OCI-LY7 (cell line): Measurements from ENCODE around the gene SOWAHA. TPM values are rescaled to one million over a fixed set of nuclear protein-coding genes. Genes with fewer than 3 reads are reported as not detected.

Experiments used
- BruUV-seq: library from RNA; stranded (reverse); fragments of 400-500 nt; replicated peaks from 2 replicates; lab custom pipeline; 2021; lab: Mats Ljungman, UMichigan
- CTCF ChIA-PET: fragments of 300-600 bp; sonication (Branson Sonifier 250); formaldehyde crosslinking; loops from one replicate; lab custom pipeline; 2022; ENCODE audit warnings: antibody characterized with exemption; ENCODE audit not compliant: unreplicated experiment; lab: Charles Lee
- POLR2A ChIA-PET: fragments of 300-600 bp; sonication (Branson Sonifier 250); formaldehyde crosslinking; loops from one replicate; lab custom pipeline; 2022; ENCODE audit warnings: antibody characterized with exemption; lab: Charles Lee
- DNase-seq: peaks from one replicate; pipeline ENCODE4 v3.0.0-alpha.2; 2015; ENCODE audit warnings: low spot score
- H2AFZ ChIP-seq: fragments of 200-600 bp; sonication (generic), shearing (Covaris generic); 2 replicates; pipeline ENCODE4 v1.6.1; 2014; ENCODE audit warnings: mild to moderate bottlenecking, antibody characterized with exemption, low read length, moderate library complexity
- H3K27ac ChIP-seq: fragments of 200-600 bp; sonication (generic); 2 replicates; pipeline ENCODE4 v1.5.1; 2014; ENCODE audit warnings: mixed run types, low read depth, mild to moderate bottlenecking, moderate library complexity, low read length, inconsistent platforms; ENCODE audit not compliant: poor library complexity, severe bottlenecking
- H3K36me3 ChIP-seq: fragments of 200-600 bp; sonication (generic); 2 replicates; pipeline ENCODE4 v1.6.1; 2014; ENCODE audit warnings: mild to moderate bottlenecking, antibody characterized with exemption, low read length, moderate library complexity, mixed read lengths; ENCODE audit not compliant: insufficient read depth
- H3K4me1 ChIP-seq: fragments of 200-600 bp; sonication (generic); 2 replicates; pipeline ENCODE4 v1.5.1; 2014; ENCODE audit warnings: mild to moderate bottlenecking, low read length; ENCODE audit not compliant: insufficient read depth, poor library complexity, severe bottlenecking
- H3K4me2 ChIP-seq: fragments of 200-600 bp; sonication (generic); 2 replicates; pipeline ENCODE4 v1.6.1; 2014; ENCODE audit warnings: mild to moderate bottlenecking, low read length
- H3K4me3 ChIP-seq: fragments of 200-600 bp; sonication (generic); 2 replicates; pipeline ENCODE4 v1.5.1; 2014; ENCODE audit warnings: mild to moderate bottlenecking, low read depth, low read length; ENCODE audit not compliant: poor library complexity, severe bottlenecking
- H3K79me2 ChIP-seq: fragments of 200-600 bp; sonication (generic); 2 replicates; pipeline ENCODE4 v1.6.1; 2016; ENCODE audit warnings: low read depth, mild to moderate bottlenecking, low read length, moderate library complexity, mixed read lengths; ENCODE audit not compliant: insufficient read depth
- H3K9me2 ChIP-seq: fragments of 200-600 bp; sonication (generic); 2 replicates; pipeline ENCODE4 v1.6.1; 2016; ENCODE audit warnings: mild to moderate bottlenecking, low read length, mixed read lengths; ENCODE audit not compliant: insufficient read depth
- H3K9me3 ChIP-seq: fragments of 200-600 bp; sonication (generic); 2 replicates; pipeline ENCODE4 v1.6.1; 2014; ENCODE audit warnings: mild to moderate bottlenecking, mixed run types, low read length, mixed read lengths
- H4K20me1 ChIP-seq: fragments of 200-600 bp; sonication (generic); 2 replicates; pipeline ENCODE4 v1.6.1; 2014; ENCODE audit warnings: mild to moderate bottlenecking, antibody characterized with exemption, low read length, moderate library complexity, mixed read lengths; ENCODE audit not compliant: insufficient read depth
- CTCF ChIP-seq: fragments of 200-600 bp; sonication (generic); conservative IDR thresholded peaks from 2 replicates; pipeline ENCODE4 v1.5.1; 2014; ENCODE audit warnings: mild to moderate bottlenecking, antibody characterized with exemption, low read length, moderate library complexity, mixed read lengths
- EZH2phosphoT487 ChIP-seq: fragments of 200-600 bp; sonication (generic); IDR thresholded peaks from 2 replicates; pipeline ENCODE4 v1.6.1; 2018; ENCODE audit warnings: low read depth, borderline replicate concordance, mild to moderate bottlenecking, mixed run types, antibody characterized with exemption, low read length, moderate library complexity, mixed read lengths
- intact Hi-C: fragments of 100-400 bp; cut with micrococcal nuclease; formaldehyde crosslinking; loops from one replicate; pipeline ENCODE4 v1.10.0; 2022; ENCODE audit not compliant: unreplicated experiment
- total RNA-seq, 2 experiments: library from RNA; depleted of rRNA in 1 of 2; stranded (reverse); fragments of >200 nt in 1 of 2; shearing (Covaris generic) in 1 of 2; gene quantifications; 2 replicates each; pipeline ENCODE4 v1.2.3, GENCODE V29; 2014 to 2022

SOWAHA gene
- total RNA-seq, 2 experiments from 2014 or later: not detected

GRCh38 chr5:132766020-132766805 is 46.9 kb upstream of the SOWAHA start:
- no peaks in the 10 kb centered on the region for H3K4me1 ChIP-seq
- BruUV-seq: no TSS peak
- H3K36me3 ChIP-seq: no peaks in the 10 kb centered on the region
- no peaks in the 10 kb centered on the region for H4K20me1 ChIP-seq
- H3K9me2 ChIP-seq: no peaks in the 10 kb centered on the region
- no peak overlapping the region for H3K27ac ChIP-seq
- no peak overlapping the region for H3K4me2 ChIP-seq
- no peaks in the 10 kb centered on the region for H3K79me2 ChIP-seq
- CTCF ChIA-PET: no interaction called here
- H2AFZ ChIP-seq: no peak overlapping the region
- no peak overlapping the region for H3K4me3 ChIP-seq
- intact Hi-C loops: no loop called here
- TF ChIP-seq CTCF: no peak
- TF ChIP-seq EZH2phosphoT487: no peak
- POLR2A ChIA-PET: no interaction called here
- DNase-seq: no peak
- H3K9me3 ChIP-seq: no peaks in the 10 kb centered on the region

GRCh38 chr5:132766806-132767055 is 46.4 kb upstream of the SOWAHA start:
- H3K4me3 ChIP-seq: no peak overlapping the region
- TF ChIP-seq CTCF (no peak), EZH2phosphoT487 (no peak)
- H2AFZ ChIP-seq: no peak overlapping the region
- no peak overlapping the region for H3K27ac ChIP-seq
- CTCF ChIA-PET: no interaction called here
- H3K4me2 ChIP-seq: no peak overlapping the region
- H3K4me1 ChIP-seq: no peaks in the 10 kb centered on the region
- H3K36me3 ChIP-seq: no peaks in the 10 kb centered on the region
- H3K9me2 ChIP-seq: no peaks in the 10 kb centered on the region
- POLR2A ChIA-PET: no interaction called here
- BruUV-seq: no TSS peak
- H4K20me1 ChIP-seq: no peaks in the 10 kb centered on the region
- no peaks in the 10 kb centered on the region for H3K79me2 ChIP-seq
- intact Hi-C loops: no loop called here
- no peaks in the 10 kb centered on the region for H3K9me3 ChIP-seq
- no peak for DNase-seq

- intact Hi-C loops: no loop called here
- H4K20me1 ChIP-seq: no peaks in the 10 kb centered on the region
- DNase-seq: no peak
- no peaks in the 10 kb centered on the region for H3K9me2 ChIP-seq
- BruUV-seq: no TSS peak
- no peak for TF ChIP-seq EZH2phosphoT487
- TF ChIP-seq CTCF: no peak
- no peak overlapping the region for H3K4me3 ChIP-seq
- no peaks in the 10 kb centered on the region for H3K79me2 ChIP-seq
- H3K4me1 ChIP-seq: no peaks in the 10 kb centered on the region
- no peak overlapping the region for H3K4me2 ChIP-seq
- H3K36me3 ChIP-seq: no peaks in the 10 kb centered on the region
- no peak overlapping the region for H2AFZ ChIP-seq
- ChIA-PET POLR2A (no interaction called here), CTCF (interaction anchor here (0.8 kb wide), 1 partner anchor 12 kb away, joined by 3 read pairs; no protein-coding TSS in a partner anchor)
- no peaks in the 10 kb centered on the region for H3K9me3 ChIP-seq
- no peak overlapping the region for H3K27ac ChIP-seq
Measured at GRCh38 chr5:132767150-132767549, 46.0 kb upstream of the SOWAHA start.
